GM21367 (cell line): ENCODE data around the gene CIRBP.

Source experiments
- ATAC-seq: cut with Tn5 transposase; IDR thresholded peaks from one replicate; pipeline ENCODE4 v1.9.1; 2021; ENCODE audit not compliant: unreplicated experiment

Gene CIRBP

DNA sequence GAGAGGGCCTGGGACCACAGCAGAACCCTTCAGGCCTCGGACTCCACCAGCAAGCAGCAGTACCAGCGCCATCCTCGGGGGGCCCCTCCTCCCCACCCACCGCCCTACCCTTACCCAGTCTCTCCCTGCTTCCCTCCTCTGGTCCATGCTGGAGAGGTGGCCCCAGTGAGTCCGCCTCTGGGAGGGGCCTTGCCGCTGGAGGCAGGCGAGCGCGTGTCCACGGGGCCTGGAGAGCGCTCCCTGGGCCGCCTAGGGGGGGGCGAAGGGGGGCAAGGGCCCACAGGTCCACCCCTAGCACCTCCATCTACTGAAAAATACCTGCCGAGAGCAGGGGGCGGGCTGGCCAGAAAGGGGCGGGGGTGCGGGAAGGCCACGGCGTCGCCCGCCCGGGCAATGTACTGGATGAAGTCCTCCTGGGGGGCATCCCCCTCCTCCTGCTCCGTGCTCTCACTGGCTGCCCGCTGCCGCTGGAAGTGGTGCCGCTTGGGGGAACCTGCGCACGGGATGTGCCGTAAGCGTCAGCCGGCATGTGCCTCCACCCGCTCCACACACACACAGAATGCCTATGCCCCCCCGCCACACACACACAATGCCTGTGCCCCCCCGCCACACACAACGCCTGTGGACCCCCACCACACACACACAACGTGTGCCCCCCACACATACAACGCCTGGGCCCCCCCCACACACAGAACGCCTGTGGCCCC, 38.2 kb upstream of the CIRBP start:
- ATAC-seq: no peak

DNA sequence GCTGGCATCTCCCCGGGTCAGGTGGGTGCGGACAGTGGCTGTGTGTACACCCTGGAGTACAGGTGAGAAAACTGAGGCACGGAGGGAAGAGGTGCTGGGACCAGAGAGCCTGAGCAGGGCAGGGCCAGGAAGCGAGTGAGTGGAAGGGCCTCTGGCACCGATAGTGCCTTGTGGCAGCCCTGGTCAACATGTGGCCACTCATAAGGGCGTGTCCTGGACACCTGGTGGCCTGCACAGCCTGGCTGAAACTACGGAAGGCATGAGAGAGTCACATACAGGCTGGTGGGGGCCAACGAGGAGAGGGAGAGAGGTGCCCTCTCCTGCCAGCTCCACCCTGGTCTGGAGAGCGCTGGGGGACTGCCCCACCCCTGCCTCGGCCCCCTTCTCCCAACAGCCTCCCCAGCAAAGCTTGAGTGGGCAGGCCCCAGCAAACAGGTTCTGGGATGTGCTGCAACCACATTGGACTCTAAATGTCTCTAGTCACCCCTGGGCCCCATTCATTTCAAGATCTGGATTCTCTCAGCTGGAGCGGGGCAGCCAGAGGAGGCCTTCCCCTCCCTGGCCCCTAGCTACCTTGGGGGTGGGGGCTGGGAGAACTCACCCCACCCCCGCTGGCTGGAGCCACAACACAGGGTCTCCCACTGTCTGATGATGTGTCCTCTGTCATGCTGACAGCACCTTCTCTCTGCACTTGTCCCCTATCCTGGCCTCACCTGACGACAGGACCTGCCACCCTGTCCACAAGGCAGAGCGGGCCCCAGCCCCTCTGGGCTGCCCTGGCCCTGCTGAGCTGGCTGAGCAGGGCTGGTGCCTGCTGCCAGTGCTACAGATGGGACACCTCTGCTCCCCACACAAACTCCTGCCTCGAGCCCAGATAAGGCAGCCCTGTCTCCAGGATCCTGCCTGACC, 37.1 kb upstream of the CIRBP start:
- ATAC-seq: no peak

DNA sequence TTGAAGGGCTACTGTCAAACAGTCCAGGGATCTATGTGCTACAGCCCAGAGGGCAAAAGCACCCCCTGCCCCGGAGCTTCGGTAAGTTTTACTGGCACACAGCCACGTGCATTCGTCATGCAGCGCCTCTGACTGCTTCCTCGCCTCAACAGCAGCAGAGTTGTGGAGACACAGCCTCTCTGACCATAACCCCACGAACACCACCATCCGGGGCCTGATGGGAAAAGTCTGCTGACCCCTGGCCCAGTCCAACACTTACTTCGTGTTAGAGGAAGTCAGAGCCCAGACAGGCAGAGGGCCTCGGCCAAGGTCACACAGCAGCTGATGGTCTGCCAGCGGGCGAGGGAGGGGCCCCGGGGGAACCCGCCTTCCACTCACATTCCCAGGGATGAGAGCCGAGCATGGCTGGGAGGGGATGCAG, 36.5 kb upstream of the CIRBP start:
- ATAC-seq: no peak

DNA sequence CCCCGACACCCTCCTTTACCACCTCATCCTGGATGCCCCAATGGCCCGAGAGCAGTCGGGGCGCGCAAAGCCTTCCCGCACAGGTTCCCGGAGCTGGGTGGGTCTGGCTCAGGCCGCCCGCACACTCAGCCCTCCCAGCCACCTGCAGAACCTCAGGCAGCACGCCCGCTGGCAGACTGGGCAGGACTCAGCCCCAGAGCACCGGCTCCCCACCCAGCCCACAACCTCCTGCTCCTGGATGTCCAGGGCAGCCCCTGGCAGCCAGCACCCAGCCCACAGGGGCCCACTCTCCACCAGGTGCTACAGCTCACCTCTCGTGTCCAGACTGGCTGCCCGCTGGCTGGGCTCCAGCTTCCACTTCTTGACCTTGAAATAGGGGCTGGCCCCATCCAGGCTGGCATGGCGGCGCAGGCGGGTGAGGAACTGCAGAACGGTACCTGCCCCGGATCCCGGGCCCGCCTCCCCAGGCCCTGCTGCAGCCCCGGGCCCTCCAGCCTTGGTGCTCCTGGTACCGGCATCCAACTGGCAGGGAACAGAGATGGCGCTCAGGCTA, 35.9 kb upstream of the CIRBP start:
- no peak for ATAC-seq

GRCh38 chr19:1234051-1234954, 34.8 kb upstream of the CIRBP start:
- no peak for ATAC-seq

DNA sequence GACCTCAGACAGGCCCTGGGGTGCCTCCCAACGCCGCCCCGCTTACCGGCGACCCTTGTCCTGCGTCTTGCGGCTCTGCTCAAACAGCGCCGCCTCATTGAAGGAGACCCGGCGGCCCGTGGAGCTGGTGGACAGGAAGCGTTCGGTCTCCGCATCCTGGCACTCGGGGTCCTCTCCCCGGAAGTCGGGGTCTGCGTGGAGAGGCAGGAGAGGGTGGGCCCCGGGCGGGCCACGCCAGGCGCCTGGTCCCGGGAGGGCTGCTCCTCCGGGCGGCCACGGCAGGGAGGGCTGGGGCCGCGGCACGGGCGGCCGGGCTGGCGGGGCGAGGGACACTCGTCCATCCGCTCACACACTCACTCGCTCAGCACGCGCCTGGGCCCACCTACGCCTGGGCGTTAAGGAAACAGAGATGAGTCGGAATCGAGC, 34.2 kb upstream of the CIRBP start:
- no peak for ATAC-seq

DNA sequence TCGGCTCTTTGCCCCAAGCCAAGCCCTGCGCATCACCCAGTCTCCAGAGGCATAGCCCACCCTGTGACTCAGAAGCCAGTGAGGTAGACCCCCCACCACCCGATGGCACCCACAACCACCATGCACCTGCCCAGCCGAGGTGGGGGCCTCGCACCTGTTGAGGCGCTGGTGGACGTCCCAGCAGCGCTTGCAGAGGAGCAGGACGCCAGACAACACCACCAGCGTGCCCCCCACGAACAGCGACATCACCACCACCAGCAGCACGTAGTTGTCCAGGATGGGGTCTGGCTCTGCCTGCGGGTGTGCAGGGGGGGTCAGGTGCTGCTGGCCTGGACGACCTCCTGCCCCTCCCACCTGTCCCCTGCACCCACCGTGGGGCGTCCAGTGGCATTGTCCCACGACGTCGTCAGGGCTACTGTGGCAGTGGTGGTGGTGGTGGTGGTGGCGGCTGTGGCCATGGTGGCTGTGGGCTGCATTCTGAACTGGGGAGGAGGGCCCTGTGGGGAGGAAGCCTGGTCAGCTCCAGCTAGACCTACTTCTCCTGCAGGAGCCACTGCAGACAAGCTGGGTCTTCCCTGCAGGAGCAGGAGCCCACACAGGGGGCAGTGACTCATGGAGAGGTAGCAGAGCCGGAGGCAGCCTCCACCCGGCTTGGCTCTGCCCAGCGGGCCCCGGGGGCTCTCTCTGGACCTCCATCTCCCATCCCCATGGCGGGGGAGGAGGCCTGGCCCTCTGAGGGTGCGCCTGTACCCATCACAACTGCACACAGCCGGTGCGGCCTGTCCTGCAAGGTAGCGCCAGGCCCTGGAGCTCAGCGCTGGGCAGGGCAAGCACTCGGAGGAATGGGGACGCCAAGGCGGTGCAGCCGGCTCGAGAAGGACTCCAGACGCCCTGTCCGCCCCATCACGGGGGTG, 33.2 kb upstream of the CIRBP start:
- no peak for ATAC-seq

- ATAC-seq: no peak
These were observed 32.6 kb upstream of the CIRBP start for GRCh38 chr19:1236576-1236975.

DNA sequence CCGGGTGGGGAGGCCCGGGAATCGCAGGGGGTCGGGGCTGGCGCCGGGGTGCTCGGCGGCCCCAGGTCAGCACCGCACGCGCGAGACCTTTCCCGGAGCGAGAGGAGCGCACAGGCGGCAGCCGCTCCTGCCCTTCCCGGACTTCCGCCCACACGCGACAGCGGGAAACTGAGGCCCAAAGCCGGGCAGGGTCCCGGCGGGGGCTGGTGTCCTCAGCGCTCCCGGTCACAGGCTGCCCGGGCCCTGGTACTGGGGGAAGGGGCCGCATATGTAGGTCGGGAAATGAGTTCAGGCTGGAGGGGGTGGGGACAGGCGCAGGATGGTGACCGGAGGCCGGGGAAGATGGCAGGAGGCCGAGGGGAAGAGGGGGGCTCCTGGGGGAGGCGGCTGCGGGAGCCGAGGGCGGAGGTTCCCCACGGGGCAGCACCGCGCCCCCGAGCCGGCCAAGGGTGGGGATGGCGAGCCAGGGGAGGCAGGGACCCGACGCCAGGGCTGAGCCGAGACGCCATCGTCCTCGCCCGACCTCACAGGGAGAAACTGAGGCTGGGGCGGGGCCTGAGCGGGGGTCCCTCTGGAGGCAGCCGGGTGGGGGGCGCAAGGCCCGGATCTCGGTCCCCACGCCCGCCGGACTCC, 32.0 kb upstream of the CIRBP start:
- no peak for ATAC-seq

- no peak for ATAC-seq
These were observed 31.3 kb upstream of the CIRBP start, which contains the start of gene CBARP for GRCh38 chr19:1237754-1238368. Gene CBARP, minus strand, starts transcription at chr19:1238005. Its CDS starts 1,905 bp downstream, at chr19:1236100.

GRCh38 chr19:1238369-1239303, 30.5 kb upstream of the CIRBP start:
- no peak for ATAC-seq

DNA sequence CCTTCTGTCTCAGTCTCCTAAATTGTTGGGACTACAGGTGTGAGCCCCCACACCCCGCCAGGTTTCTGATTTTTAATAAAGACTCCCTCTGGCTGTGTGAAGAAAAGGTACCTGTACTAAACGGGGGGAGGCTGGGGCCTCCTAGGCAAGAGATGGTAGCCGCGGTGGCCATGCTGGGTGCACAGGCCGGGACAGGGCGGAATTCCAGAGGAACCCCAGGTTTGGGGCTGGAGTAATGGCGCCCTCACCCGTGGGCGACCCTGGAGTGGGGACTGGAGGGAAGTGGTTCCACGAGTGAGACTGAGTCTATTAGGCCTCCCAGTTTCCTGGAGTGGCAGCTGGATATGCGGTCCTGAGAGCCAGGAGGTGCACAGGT, 29.7 kb upstream of the CIRBP start:
- no peak for ATAC-seq

GRCh38 chr19:1239796-1240737, 29.1 kb upstream of the CIRBP start:
- ATAC-seq: no peak

- ATAC-seq: no peak
These were observed 28.2 kb upstream of the CIRBP start for GRCh38 chr19:1240925-1241324.

DNA sequence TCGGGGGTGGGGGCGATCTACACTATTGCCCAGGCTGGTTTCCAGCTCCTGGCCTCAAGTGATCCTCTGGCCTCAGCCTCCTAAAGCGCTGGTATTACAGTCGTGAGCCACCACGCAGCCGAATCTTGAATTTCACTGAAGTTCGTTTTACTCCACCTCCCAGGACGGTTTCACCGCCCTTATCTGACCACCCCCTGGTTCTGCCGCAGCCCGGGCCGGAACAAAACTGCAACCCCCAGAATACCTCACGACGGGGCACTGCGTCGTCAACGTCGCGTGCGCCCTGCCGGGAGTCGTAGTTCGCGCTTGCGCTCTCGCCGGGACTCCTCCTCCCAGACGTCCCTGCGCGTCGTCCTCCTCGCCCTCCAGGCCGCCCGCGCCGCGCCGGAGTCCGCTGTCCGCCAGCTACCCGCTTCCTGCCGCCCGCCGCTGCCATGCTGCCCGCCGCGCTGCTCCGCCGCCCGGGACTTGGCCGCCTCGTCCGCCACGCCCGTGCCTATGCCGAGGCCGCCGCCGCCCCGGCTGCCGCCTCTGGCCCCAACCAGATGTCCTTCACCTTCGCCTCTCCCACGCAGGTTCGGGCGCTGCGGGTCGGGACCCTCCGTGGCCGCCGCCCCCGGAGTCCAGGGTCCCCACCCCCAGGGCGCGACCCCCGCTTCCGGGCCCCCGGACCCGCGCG, 27.6 kb upstream of the CIRBP start, which contains the start of gene ATP5F1D:
ATP5F1D (plus strand) TSS at position 335 of the 679 bp plus-strand sequence; CDS start at position 435, 100 bp downstream.
- ATAC-seq: peak; percentile 42
